ENCODE measurements around the gene NEAT1. TPM values are rescaled to one million over a fixed set of nuclear protein-coding genes. Genes with fewer than 3 reads are reported as not detected.

Gene NEAT1
- total and polyA plus RNA-seq, 9 of the 15 experiments (the other 6 are each of a cell fraction or from before 2014, with no cell fraction given): 20.1 to 389 (median 62.8) TPM

GRCh38 chr11:65418681-65419459 lies 3.7 kb upstream of the NEAT1 start (continued):
- no peak for TF ChIP-seq ZNF592 (IDR thresholded peaks at IDR 0.05)
- TF ChIP-seq ESRRB (CRISPR knock-in tag; IDR thresholded peaks at IDR 0.05; ENCODE audit: borderline replicate concordance): no peak
- no peak for TF ChIP-seq ATF4 (CRISPR knock-in tag; IDR thresholded peaks at IDR 0.05)
- TF ChIP-seq MXI1 (IDR thresholded peaks at IDR 0.05; ENCODE audit: low read depth, low read length): peak; percentile 39; the same call in 1 of the 2 replicates
- 0 out of 2 replicates have a peak, but pooled peaks have one; percentile 64 for TF ChIP-seq ZBTB43 (CRISPR knock-in tag; IDR thresholded peaks at IDR 0.05)
- peak; percentile 90 for TF ChIP-seq ETV1 (tag; conservative IDR thresholded peaks at IDR 0.05; ENCODE audit: low read depth)
- TF ChIP-seq RBM39 (optimal IDR thresholded peaks at IDR 0.05; ENCODE audit: low read depth, low read length): peak; percentile 67
- peak; percentile 56 for TF ChIP-seq PRDM10 (IDR thresholded peaks at IDR 0.05; ENCODE audit: partially characterized antibody)
- TF ChIP-seq ZNF449 (CRISPR knock-in tag; IDR thresholded peaks at IDR 0.05): peak; percentile 51; the same call in 1 of the 2 replicates
- TF ChIP-seq RBBP5 (IDR thresholded peaks at IDR 0.05; ENCODE audit: borderline replicate concordance, insufficient read depth, low read length, poor library complexity, severe bottlenecking): peak; percentile 72
- peak; percentile 96 to 97 for TF ChIP-seq MAZ (CRISPR knock-in tag; conservative IDR thresholded peaks at IDR 0.05 in 1 of 2, IDR thresholded peaks at IDR 0.05 in 1 of 2)
- TF ChIP-seq ZNF23 (CRISPR knock-in tag; IDR thresholded peaks at IDR 0.05): no peak

All from K562 (cell line).